SK-N-SH (cell line): ENCODE results near the gene LPAR1. TPM values are rescaled to one million over a fixed set of nuclear protein-coding genes. Genes with fewer than 3 reads are reported as not detected.

Source experiments
- CTCF ChIA-PET: fragments of 300-600, 350-600 bp; formaldehyde crosslinking; extraction: SDS; loops from one replicate; lab custom pipeline; 2021; lab: Yijun Ruan, JAX
- POLR2A ChIA-PET: fragments of 350-600 bp; sonication (Branson Sonifier 250); formaldehyde crosslinking; extraction: SDS; loops from one replicate; lab custom pipeline; 2020; ENCODE audit warnings: antibody characterized with exemption, inconsistent platforms; lab: Yijun Ruan, JAX
- DNase-seq: peaks from one replicate; pipeline ENCODE4 v3.0.0; 2012
- H2AFZ ChIP-seq: fragments of 200-600 bp; sonication (generic); 2 replicates; pipeline ENCODE4 v1.8.1; 2016; ENCODE audit warnings: antibody characterized with exemption, mild to moderate bottlenecking, low read depth
- H3F3A ChIP-seq: fragments of 200-600 bp; sonication (generic); replicated peaks from 2 replicates; pipeline ENCODE3; 2016; ENCODE audit warnings: antibody characterized with exemption, mild to moderate bottlenecking; ENCODE audit not compliant: insufficient read depth
- H3K27ac ChIP-seq, 2 experiments: fragments of 200-500 bp in 1 of 2; fragments of 200-600 bp in 1 of 2; sonication (Bioruptor generic) in 1 of 2; sonication (generic), shearing (Covaris generic) in 1 of 2; 2 replicates each; pipeline versions ENCODE4 v1.5.1 to v1.6.1; 2014 to 2016; ENCODE audit warnings: low read depth in 2 of 2, inconsistent platforms in 1 of 2, low read length in 1 of 2, mild to moderate bottlenecking in 1 of 2, mixed read lengths in 1 of 2
- H3K27me3 ChIP-seq: fragments of 200-600 bp; sonication (generic), shearing (Covaris generic); 2 replicates; pipeline ENCODE4 v1.6.1; 2016; ENCODE audit warnings: mixed run types; ENCODE audit not compliant: insufficient read depth
- H3K36me3 ChIP-seq, 2 experiments: fragments of 200-500 bp in 1 of 2; fragments of 200-600 bp in 1 of 2; sonication (Bioruptor generic) in 1 of 2; sonication (generic) in 1 of 2; replicated peaks in 1 of 2; 2 replicates each; pipeline versions ENCODE3 to v1.5.1; 2014 to 2016; ENCODE audit warnings: low read length in 1 of 2, mild to moderate bottlenecking in 1 of 2; ENCODE audit not compliant: insufficient read depth in 2 of 2, control insufficient read depth in 1 of 2
- H3K4me1 ChIP-seq, 2 experiments: fragments of 200-500 bp in 1 of 2; fragments of 200-600 bp in 1 of 2; sonication (Bioruptor generic) in 1 of 2; sonication (generic), shearing (Covaris generic) in 1 of 2; 2 replicates each; pipeline versions ENCODE4 v1.5.1 to v1.6.1; 2014 to 2016; ENCODE audit warnings: low read depth in 1 of 2, low read length in 1 of 2, mixed run types in 1 of 2; ENCODE audit not compliant: insufficient read depth in 2 of 2, control insufficient read depth in 1 of 2
- H3K4me2 ChIP-seq: fragments of 200-600 bp; sonication (generic), shearing (Covaris generic); 2 replicates; pipeline ENCODE4 v1.6.1; 2017; ENCODE audit warnings: mixed run types
- H3K4me3 ChIP-seq, 2 experiments: fragments of 200-500 bp in 1 of 2; fragments of 200-600 bp in 1 of 2; sonication (Bioruptor generic) in 1 of 2; sonication (generic), shearing (Covaris generic) in 1 of 2; 2 replicates each; pipeline versions ENCODE4 v1.5.1 to v1.8.1; 2014 to 2016; ENCODE audit warnings: low read depth in 2 of 2, inconsistent platforms in 1 of 2, low read length in 1 of 2, mild to moderate bottlenecking in 1 of 2, mixed read lengths in 1 of 2, moderate library complexity in 1 of 2
- H3K79me2 ChIP-seq: fragments of 200-600 bp; sonication (generic); 2 replicates; pipeline ENCODE4 v1.8.1; 2017; ENCODE audit warnings: mild to moderate bottlenecking; ENCODE audit not compliant: insufficient read depth
- H3K9ac ChIP-seq: fragments of 200-600 bp; sonication (generic); 2 replicates; pipeline ENCODE4 v1.6.1; 2017; ENCODE audit warnings: mixed run types
- H3K9me2 ChIP-seq: fragments of 200-600 bp; sonication (generic); 2 replicates; pipeline ENCODE4 v1.6.1; 2017; ENCODE audit warnings: mixed run types
- H3K9me3 ChIP-seq: fragments of 200-600 bp; sonication (generic); 2 replicates; pipeline ENCODE4 v1.6.1; 2017; ENCODE audit warnings: mixed run types, mild to moderate bottlenecking, moderate library complexity
- H4K20me1 ChIP-seq: fragments of 200-600 bp; sonication (generic); 2 replicates; pipeline ENCODE4 v1.6.1; 2017; ENCODE audit warnings: mild to moderate bottlenecking, mixed run types; ENCODE audit not compliant: insufficient read depth
- FOXM1 ChIP-seq: IDR thresholded peaks from 2 replicates; pipeline ENCODE4 v1.4.0; 2012; ENCODE audit warnings: low read depth, mild to moderate bottlenecking
- GATA2 ChIP-seq: sonication (generic); formaldehyde crosslinking; IDR thresholded peaks from 2 replicates; pipeline ENCODE4 v1.5.0; 2020; ENCODE audit warnings: mild to moderate bottlenecking, missing genetic modification reagents
- IRF3 ChIP-seq: fragments of 150-350 bp; IDR thresholded peaks from 2 replicates; pipeline ENCODE4 v1.6.1; 2016; ENCODE audit warnings: mild to moderate bottlenecking, low read depth, low read length
- MEF2A ChIP-seq: IDR thresholded peaks from 2 replicates; pipeline ENCODE4 v1.4.0; 2012; ENCODE audit warnings: low read depth, borderline replicate concordance
- NFIC ChIP-seq: IDR thresholded peaks from 2 replicates; pipeline ENCODE4 v1.4.0; 2012; ENCODE audit warnings: borderline replicate concordance
- NRF1 ChIP-seq: IDR thresholded peaks from 2 replicates; pipeline ENCODE4 v1.6.1; 2012; ENCODE audit warnings: low read depth, mild to moderate bottlenecking, low read length
- POLR2AphosphoS5 ChIP-seq: IDR thresholded peaks from 2 replicates; pipeline ENCODE4 v1.6.1; 2012; ENCODE audit warnings: low read depth, low read length
- RAD21 ChIP-seq: IDR thresholded peaks from 2 replicates; pipeline ENCODE4 v1.6.1; 2012; ENCODE audit warnings: mild to moderate bottlenecking, low read length
- RXRA ChIP-seq: IDR thresholded peaks from 2 replicates; pipeline ENCODE4 v1.4.0; 2012; ENCODE audit warnings: low read depth, mild to moderate bottlenecking, borderline replicate concordance
- SIN3A ChIP-seq: IDR thresholded peaks from 2 replicates; pipeline ENCODE4 v1.6.1; 2012; ENCODE audit warnings: low read depth, mild to moderate bottlenecking, low read length, moderate library complexity, borderline replicate concordance
- SMC3 ChIP-seq: IDR thresholded peaks from 2 replicates; pipeline ENCODE4 v1.6.1; 2012; ENCODE audit warnings: low read depth, low read length, improper control_type of control experiment
- TAF1 ChIP-seq: IDR thresholded peaks from 2 replicates; pipeline ENCODE4 v1.6.1; 2012; ENCODE audit warnings: low read depth, mild to moderate bottlenecking, low read length, moderate library complexity, borderline replicate concordance
- TEAD4 ChIP-seq: IDR thresholded peaks from 2 replicates; pipeline ENCODE4 v1.4.0; 2012; ENCODE audit warnings: mild to moderate bottlenecking, borderline replicate concordance; ENCODE audit not compliant: insufficient read depth
- USF1 ChIP-seq: IDR thresholded peaks from 2 replicates; pipeline ENCODE4 v1.4.0; 2012; ENCODE audit warnings: low read depth, borderline replicate concordance
- YY1 ChIP-seq: IDR thresholded peaks from 2 replicates; pipeline ENCODE4 v1.4.0; 2012; ENCODE audit warnings: low read depth, mild to moderate bottlenecking
- WGBS: methylation state at CpG from one replicate; pipeline ENCODE4 v1.1.6; 2017; ENCODE audit warnings: low lambda C conversion rate; 5-methylcytosine and 5-hydroxymethylcytosine counted together
- polyA plus RNA-seq, 3 experiments: library from polyadenylated mRNA; depleted of rRNA; stranded (reverse); fragments of >200 nt; gene quantifications; 2 replicates each; pipeline ENCODE4 v1.2.3, GENCODE V29; 2012
- TF ChIP-seq, protein P1 (sequence below): fragments of 200-600 bp; sonication (generic); IDR thresholded peaks from 2 replicates; pipeline ENCODE4 v1.6.1; 2017; ENCODE audit warnings: antibody characterized with exemption, mild to moderate bottlenecking, moderate library complexity
- TF ChIP-seq, protein P2 (sequence below): IDR thresholded peaks from 2 replicates; pipeline ENCODE4 v1.4.0; 2012; ENCODE audit warnings: low read depth, borderline replicate concordance
- TF ChIP-seq, protein P3 (sequence below): IDR thresholded peaks from 2 replicates; pipeline ENCODE4 v1.4.0; 2012; ENCODE audit warnings: low read depth
- TF ChIP-seq, protein P4 (sequence below): IDR thresholded peaks from 2 replicates; pipeline ENCODE4; 2012

The LPAR1 gene
- polyA plus RNA-seq, 1 of the 3 experiments (the other 2 are of a cell fraction): 9.4 TPM

DNA sequence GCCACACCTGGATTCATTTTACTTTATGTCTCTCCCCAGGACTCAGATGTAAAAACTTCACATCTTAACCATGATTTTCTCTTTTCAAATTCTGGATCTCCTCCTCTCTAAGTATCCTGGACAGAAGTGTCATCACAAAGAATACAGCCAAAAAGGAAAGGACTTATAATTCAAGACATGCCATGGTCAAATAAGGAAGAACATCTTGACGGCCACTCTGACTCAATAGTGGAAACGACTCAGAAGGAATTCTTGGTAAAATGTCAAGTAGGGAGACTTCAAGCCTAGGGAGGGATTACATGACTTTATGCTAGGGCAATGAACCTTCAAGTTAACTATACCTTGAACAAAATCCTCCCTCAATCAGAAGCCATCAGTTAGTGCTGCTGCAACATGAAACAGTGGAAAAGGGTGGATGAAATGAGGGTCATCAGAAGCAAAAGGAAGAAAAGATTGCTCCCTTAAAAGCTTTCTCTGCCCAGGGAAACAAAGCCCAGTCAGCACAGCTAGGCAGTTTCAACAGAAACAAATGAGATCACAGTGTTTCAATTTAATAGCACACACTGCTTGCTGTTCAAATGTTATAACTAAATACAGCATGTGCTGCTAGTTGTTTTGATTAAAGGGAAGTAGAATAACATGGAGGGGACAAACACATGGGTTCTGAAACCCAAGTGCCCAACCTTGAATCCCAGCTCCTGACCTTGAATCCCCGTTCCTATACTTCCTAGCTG, 101.4 kb downstream of the LPAR1 start:
- H4K20me1 ChIP-seq: no peaks in the 10 kb centered on the region

More for the DNA sequence above, 101.4 kb downstream of the LPAR1 start:
- ChIA-PET POLR2A (no interaction called here), CTCF (no interaction called here)
- H3K79me2 ChIP-seq: no peaks in the 10 kb centered on the region
- no peak for TF ChIP-seq MEF2A
- TF ChIP-seq, protein P1, sequence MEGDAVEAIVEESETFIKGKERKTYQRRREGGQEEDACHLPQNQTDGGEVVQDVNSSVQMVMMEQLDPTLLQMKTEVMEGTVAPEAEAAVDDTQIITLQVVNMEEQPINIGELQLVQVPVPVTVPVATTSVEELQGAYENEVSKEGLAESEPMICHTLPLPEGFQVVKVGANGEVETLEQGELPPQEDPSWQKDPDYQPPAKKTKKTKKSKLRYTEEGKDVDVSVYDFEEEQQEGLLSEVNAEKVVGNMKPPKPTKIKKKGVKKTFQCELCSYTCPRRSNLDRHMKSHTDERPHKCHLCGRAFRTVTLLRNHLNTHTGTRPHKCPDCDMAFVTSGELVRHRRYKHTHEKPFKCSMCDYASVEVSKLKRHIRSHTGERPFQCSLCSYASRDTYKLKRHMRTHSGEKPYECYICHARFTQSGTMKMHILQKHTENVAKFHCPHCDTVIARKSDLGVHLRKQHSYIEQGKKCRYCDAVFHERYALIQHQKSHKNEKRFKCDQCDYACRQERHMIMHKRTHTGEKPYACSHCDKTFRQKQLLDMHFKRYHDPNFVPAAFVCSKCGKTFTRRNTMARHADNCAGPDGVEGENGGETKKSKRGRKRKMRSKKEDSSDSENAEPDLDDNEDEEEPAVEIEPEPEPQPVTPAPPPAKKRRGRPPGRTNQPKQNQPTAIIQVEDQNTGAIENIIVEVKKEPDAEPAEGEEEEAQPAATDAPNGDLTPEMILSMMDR: no peak
- no peak for TF ChIP-seq USF1
- no peak for TF ChIP-seq RXRA
- TF ChIP-seq, protein P2, sequence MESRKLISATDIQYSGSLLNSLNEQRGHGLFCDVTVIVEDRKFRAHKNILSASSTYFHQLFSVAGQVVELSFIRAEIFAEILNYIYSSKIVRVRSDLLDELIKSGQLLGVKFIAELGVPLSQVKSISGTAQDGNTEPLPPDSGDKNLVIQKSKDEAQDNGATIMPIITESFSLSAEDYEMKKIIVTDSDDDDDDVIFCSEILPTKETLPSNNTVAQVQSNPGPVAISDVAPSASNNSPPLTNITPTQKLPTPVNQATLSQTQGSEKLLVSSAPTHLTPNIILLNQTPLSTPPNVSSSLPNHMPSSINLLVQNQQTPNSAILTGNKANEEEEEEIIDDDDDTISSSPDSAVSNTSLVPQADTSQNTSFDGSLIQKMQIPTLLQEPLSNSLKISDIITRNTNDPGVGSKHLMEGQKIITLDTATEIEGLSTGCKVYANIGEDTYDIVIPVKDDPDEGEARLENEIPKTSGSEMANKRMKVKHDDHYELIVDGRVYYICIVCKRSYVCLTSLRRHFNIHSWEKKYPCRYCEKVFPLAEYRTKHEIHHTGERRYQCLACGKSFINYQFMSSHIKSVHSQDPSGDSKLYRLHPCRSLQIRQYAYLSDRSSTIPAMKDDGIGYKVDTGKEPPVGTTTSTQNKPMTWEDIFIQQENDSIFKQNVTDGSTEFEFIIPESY: no peak
- no peak for TF ChIP-seq POLR2AphosphoS5
- TF ChIP-seq TAF1: no peak
- no peak for TF ChIP-seq SIN3A
- TF ChIP-seq, protein P3, sequence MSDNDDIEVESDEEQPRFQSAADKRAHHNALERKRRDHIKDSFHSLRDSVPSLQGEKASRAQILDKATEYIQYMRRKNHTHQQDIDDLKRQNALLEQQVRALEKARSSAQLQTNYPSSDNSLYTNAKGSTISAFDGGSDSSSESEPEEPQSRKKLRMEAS: no peak
- TF ChIP-seq NFIC: no peak
- no peak for TF ChIP-seq SMC3
- TF ChIP-seq NRF1: no peak
- no peak for TF ChIP-seq RAD21
- TF ChIP-seq FOXM1: no peak
- no peak for TF ChIP-seq YY1
- TF ChIP-seq IRF3: no peak
- no peak for TF ChIP-seq GATA2 (CRISPR knock-in tag)
- no peak for TF ChIP-seq TEAD4
- TF ChIP-seq, protein P4, sequence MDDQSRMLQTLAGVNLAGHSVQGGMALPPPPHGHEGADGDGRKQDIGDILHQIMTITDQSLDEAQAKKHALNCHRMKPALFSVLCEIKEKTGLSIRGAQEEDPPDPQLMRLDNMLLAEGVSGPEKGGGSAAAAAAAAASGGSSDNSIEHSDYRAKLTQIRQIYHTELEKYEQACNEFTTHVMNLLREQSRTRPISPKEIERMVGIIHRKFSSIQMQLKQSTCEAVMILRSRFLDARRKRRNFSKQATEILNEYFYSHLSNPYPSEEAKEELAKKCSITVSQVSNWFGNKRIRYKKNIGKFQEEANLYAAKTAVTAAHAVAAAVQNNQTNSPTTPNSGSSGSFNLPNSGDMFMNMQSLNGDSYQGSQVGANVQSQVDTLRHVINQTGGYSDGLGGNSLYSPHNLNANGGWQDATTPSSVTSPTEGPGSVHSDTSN: no peak
- no peaks in the 10 kb centered on the region for H3F3A ChIP-seq
- DNase-seq: no peak
- no peak overlapping the region for H2AFZ ChIP-seq
- peaks cover 0 to 2% of the 10 kb centered on the region in 2 experiments for H3K36me3 ChIP-seq
- H3K4me1 ChIP-seq: 0 out of 4 replicates have a peak, but pooled peaks cover 0 to 11% of the 10 kb centered on the region in 2 experiments
- H3K9me3 ChIP-seq: no peaks in the 10 kb centered on the region
- WGBS: 44% methylated on average over 3 of the region's 3 CpGs
- H3K9me2 ChIP-seq: no peaks in the 10 kb centered on the region
- H3K4me3 ChIP-seq: no peak overlapping the region
- H3K27me3 ChIP-seq: no peaks in the 10 kb centered on the region
- no peak overlapping the region for H3K27ac ChIP-seq
- no peak overlapping the region for H3K4me2 ChIP-seq
- no peak overlapping the region for H3K9ac ChIP-seq
